Measurements from ENCODE around the gene SLC47A1. TPM values are rescaled to one million over a fixed set of nuclear protein-coding genes. Genes with fewer than 3 reads are reported as not detected.
A peak's percentile ranks its signal among the peaks of the same experiment; 100 is the strongest.

Gene SLC47A1
- 10 to 100 TPM in 1 of 3 donors, 1 to 10 TPM in 2; 3.8 to 22.1 (median 8.8) TPM for total RNA-seq

DNA sequence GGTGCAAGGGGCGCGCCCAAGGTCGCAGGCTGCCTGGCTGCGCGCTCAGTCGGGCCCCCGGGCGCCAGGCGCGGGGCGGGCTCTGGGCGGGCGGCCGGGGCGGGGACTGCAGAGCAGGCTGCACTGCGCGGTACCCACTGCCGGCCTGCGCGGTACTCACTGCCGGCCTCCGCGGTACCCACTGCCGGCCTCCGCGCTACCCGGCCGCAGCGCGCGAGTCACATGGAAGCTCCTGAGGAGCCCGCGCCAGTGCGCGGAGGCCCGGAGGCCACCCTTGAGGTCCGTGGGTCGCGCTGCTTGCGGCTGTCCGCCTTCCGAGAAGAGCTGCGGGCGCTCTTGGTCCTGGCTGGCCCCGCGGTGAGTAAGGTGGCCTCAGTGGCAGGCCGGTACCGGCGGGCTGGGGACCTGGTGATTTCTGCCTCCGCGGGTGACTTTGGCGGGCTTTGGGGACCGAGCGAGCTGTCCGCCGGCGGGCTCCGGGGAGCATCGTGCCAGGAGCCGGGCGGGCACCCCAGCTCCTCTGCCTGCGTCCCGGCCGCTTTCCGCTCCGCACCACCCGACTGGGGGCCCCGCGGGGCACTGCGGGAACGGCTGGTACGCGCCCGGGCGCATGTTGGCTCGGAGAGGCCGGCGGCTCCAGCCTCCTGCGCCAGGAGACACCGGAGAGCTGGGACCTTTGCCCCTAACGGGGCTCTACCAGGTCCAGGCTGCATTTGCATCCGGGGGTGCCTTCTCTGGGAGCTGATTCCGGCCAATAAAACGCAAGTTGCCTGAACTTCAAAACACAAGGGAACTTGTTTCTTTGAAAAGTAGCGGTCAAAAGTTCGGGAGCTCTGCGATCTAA, at the start of gene SLC47A1:
Gene SLC47A1 (plus strand): TSS at position 137 of the 844 bp plus-strand sequence. CDS start 86 bp downstream, at position 223.
- peaks cover 0 to 24% of the 10 kb centered on the region in 2 donors for H3K27me3 ChIP-seq
- H3K27ac ChIP-seq = no peak within 1 kb of the TSS
- no peaks in the 10 kb centered on the region for H3K36me3 ChIP-seq
- no peak for DNase-seq (ENCODE audit: low spot score in 2 of 2)
- H3K9me3 ChIP-seq = no peaks in the 10 kb centered on the region
- intact Hi-C loops (cut with DNase I; ENCODE audit: low total_unique reads) = no loop called here
- H3K4me3 ChIP-seq = peak within 1 kb of the TSS; percentile 51 to 71 (median 59)
- TF ChIP-seq POLR2AphosphoS5 (IDR thresholded peaks at IDR 0.05) (no peak), POLR2A (IDR thresholded peaks at IDR 0.05) (no peak), CTCF (IDR thresholded peaks at IDR 0.05) (no peak)
- H3K4me1 ChIP-seq = peaks cover 0 to 8% of the 10 kb centered on the region in 2 donors

- H3K27me3 ChIP-seq = no peaks in the 10 kb centered on the region
- no peak overlapping the region for H3K4me3 ChIP-seq
- H3K27ac ChIP-seq = peak overlapping the region; percentile 66 to 69
- peaks cover 0 to 13% of the 10 kb centered on the region in 2 donors for H3K4me1 ChIP-seq
- H3K36me3 ChIP-seq = no peaks in the 10 kb centered on the region
- intact Hi-C loops (cut with DNase I; ENCODE audit: low total_unique reads) = no loop called here
- H3K9me3 ChIP-seq = no peaks in the 10 kb centered on the region
- TF ChIP-seq CTCF (IDR thresholded peaks at IDR 0.05) (no peak), POLR2AphosphoS5 (IDR thresholded peaks at IDR 0.05) (no peak), POLR2A (IDR thresholded peaks at IDR 0.05) (no peak)
- peak in 1 of 2 donors; percentile 12 for DNase-seq (ENCODE audit: low spot score in 2 of 2)
These were observed 47.8 kb upstream of the SLC47A1 start for GRCh38 chr17:19485800-19486340.

DNA sequence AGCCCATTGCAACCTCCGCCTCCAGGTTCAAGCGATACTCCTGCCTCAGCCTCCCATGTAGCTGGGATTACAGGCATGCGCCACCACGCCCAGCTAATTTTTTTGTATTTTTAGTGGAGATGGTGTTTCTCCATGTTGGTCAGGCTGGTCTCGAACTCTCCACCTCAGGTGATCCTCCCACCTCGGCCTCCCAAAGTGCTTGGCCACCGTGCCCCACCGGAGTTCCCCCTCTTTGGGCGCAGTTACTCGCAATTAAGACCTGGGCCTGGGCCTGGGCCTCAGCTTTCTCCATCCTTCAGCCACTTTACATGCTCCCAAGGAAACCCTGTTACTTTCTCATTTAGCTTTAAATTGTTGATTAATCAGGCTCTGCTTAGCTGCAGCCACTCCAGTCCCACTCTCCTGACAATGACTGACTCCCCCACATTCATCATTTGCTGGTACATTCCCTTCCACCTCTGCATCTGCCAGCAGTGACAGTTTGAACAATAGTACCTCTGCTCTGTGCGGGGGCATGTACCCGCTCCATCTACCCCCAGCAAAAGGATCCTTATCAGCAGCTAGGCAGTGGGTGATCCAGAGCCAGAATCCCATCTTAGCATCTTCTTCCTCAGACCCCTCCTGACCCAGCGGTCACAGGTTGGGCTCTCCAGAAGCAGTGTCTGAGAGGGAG, 47.2 kb upstream of the SLC47A1 start:
- Histone ChIP-seq H3K4me3 (no peak overlapping the region), H3K27ac (peak overlapping the region; percentile 52 to 64), H3K4me1 (peaks cover 0 to 13% of the 10 kb centered on the region in 2 donors), H3K36me3 (no peaks in the 10 kb centered on the region), H3K9me3 (no peaks in the 10 kb centered on the region), H3K27me3 (no peaks in the 10 kb centered on the region)
- TF ChIP-seq CTCF (IDR thresholded peaks at IDR 0.05) (no peak), POLR2AphosphoS5 (IDR thresholded peaks at IDR 0.05) (no peak), POLR2A (IDR thresholded peaks at IDR 0.05) (no peak)
- DNase-seq (ENCODE audit: low spot score in 2 of 2) = peak in 1 of 2 donors; percentile 47
- intact Hi-C loops (cut with DNase I; ENCODE audit: low total_unique reads) = no loop called here

DNA sequence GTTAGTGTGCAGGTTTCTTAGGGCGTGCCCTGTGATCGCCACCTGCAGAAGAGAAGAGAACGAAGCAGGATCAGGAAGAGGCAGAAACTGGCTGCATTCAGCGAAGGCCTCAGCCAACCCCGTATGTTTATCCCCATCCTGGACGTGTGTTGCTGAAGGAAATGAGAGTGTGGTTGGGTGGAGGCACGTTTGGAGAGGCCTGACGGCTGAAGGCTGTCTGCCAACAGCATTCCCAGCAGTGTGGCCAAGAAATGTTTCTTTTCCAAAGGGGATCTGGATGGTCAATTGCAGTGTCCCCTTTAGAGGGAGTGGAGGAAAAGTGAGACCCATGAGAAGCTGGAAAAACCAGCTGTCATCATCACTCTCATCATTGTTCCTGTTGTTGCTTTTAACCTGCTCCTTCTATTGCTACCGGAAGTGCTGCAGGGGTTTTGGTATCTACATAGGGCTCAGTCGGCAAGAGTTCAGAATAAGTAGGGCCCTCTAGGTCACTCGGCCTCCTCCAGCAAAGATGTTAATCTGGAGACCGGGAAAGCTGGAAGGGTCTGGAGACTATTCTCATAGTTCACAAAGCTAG, 46.5 kb upstream of the SLC47A1 start:
- H3K4me1 ChIP-seq = peaks cover 0 to 13% of the 10 kb centered on the region in 2 donors
- no peaks in the 10 kb centered on the region for H3K36me3 ChIP-seq
- peak overlapping the region; percentile 52 to 64 for H3K27ac ChIP-seq
- no peak overlapping the region for H3K4me3 ChIP-seq
- no peak for TF ChIP-seq POLR2A (IDR thresholded peaks at IDR 0.05)
- intact Hi-C loops (cut with DNase I; ENCODE audit: low total_unique reads) = no loop called here
- no peaks in the 10 kb centered on the region for H3K27me3 ChIP-seq
- no peaks in the 10 kb centered on the region for H3K9me3 ChIP-seq
- no peak for DNase-seq (ENCODE audit: low spot score in 2 of 2)

GRCh38 chr17:19492141-19492540, 41.5 kb upstream of the SLC47A1 start:
- no peaks in the 10 kb centered on the region for H3K9me3 ChIP-seq
- TF ChIP-seq CTCF (IDR thresholded peaks at IDR 0.05) = no peak
- no peak for TF ChIP-seq POLR2A (IDR thresholded peaks at IDR 0.05)
- no peak for TF ChIP-seq POLR2AphosphoS5 (IDR thresholded peaks at IDR 0.05)
- H3K36me3 ChIP-seq = no peaks in the 10 kb centered on the region
- intact Hi-C loops (cut with DNase I; ENCODE audit: low total_unique reads) = no loop called here
- H3K27me3 ChIP-seq = no peaks in the 10 kb centered on the region
- peak in 1 of 2 donors; percentile 24 for DNase-seq (ENCODE audit: low spot score in 2 of 2)
- no peak overlapping the region for H3K27ac ChIP-seq
- no peak overlapping the region for H3K4me3 ChIP-seq
- peaks cover 0 to 1% of the 10 kb centered on the region in 2 donors for H3K4me1 ChIP-seq
